ENCODE measurements around the gene B4GALT2.

- TF ChIP-seq CTCF (conservative IDR thresholded peaks at IDR 0.05; ENCODE audit: low read depth, low read length) (no peak), EZH2 (IDR thresholded peaks at IDR 0.05; ENCODE audit: borderline replicate concordance, low read depth, low read length, poor library complexity, severe bottlenecking) (no peak)
Observed at GRCh38 chr1:43953361-43953760, 25.6 kb upstream of the B4GALT2 start.
